HG02870 (cell line): ENCODE data around the gene MYLK.
"Not testable (repeated sequence)": the region's sequence is repeated elsewhere in the genome, so short reads cannot be mapped to it uniquely, and the experiment has no call there.

Experiments
- ATAC-seq: cut with Tn5 transposase; IDR thresholded peaks from one replicate; pipeline ENCODE4 v1.9.1; 2021; ENCODE audit warnings: mild to moderate bottlenecking, moderate library complexity; ENCODE audit not compliant: unreplicated experiment

The MYLK gene

GRCh38 chr3:123703663-123704062 lies 180.5 kb downstream of the MYLK start:
- ATAC-seq, result not testable (repeated sequence)

- no peak for ATAC-seq
These were observed 181.4 kb downstream of the MYLK start for GRCh38 chr3:123702720-123703119.

GRCh38 chr3:123702057-123702456 lies 182.1 kb downstream of the MYLK start:
- not testable (repeated sequence) for ATAC-seq

GRCh38 chr3:123700791-123701722 lies 183.1 kb downstream of the MYLK start:
- ATAC-seq, result no peak

- ATAC-seq, result no peak
These were observed 185.3 kb downstream of the MYLK start for GRCh38 chr3:123698813-123699212.

- ATAC-seq, result no peak
These were observed 187.3 kb downstream of the MYLK start for GRCh38 chr3:123696808-123697207.

GRCh38 chr3:123695731-123696640 lies 188.1 kb downstream of the MYLK start:
- no peak for ATAC-seq

GRCh38 chr3:123695152-123695551 lies 189.0 kb downstream of the MYLK start:
- ATAC-seq, result no peak

GRCh38 chr3:123694366-123695087 lies 189.6 kb downstream of the MYLK start:
- no peak for ATAC-seq

GRCh38 chr3:123693584-123694190 lies 190.4 kb downstream of the MYLK start:
- no peak for ATAC-seq

- ATAC-seq, result no peak
These were observed 191.5 kb downstream of the MYLK start for GRCh38 chr3:123692671-123693070.

- no peak for ATAC-seq
These were observed 192.1 kb downstream of the MYLK start for GRCh38 chr3:123692041-123692440.

GRCh38 chr3:123689831-123690230 lies 194.3 kb downstream of the MYLK start:
- no peak for ATAC-seq

GRCh38 chr3:123688241-123688747 lies 195.8 kb downstream of the MYLK start:
- no peak for ATAC-seq

- ATAC-seq, result no peak
These were observed 196.8 kb downstream of the MYLK start for GRCh38 chr3:123687286-123687685.

GRCh38 chr3:123686251-123686650 lies 197.9 kb downstream of the MYLK start:
- ATAC-seq, result no peak

- ATAC-seq, result no peak
These were observed 198.4 kb downstream of the MYLK start for GRCh38 chr3:123685780-123686179.

- ATAC-seq, result no peak
These were observed 199.5 kb downstream of the MYLK start for GRCh38 chr3:123684636-123685035.

GRCh38 chr3:123684209-123684608 lies 199.9 kb downstream of the MYLK start:
- no peak for ATAC-seq

- no peak for ATAC-seq
These were observed 200.5 kb downstream of the MYLK start for GRCh38 chr3:123683505-123684154.
